ENCODE results near the gene VSX1. TPM values are rescaled to one million over a fixed set of nuclear protein-coding genes. Genes with fewer than 3 reads are reported as not detected.

The VSX1 gene
- total RNA-seq, 1 donor from 2014 or later: not detected

DNA sequence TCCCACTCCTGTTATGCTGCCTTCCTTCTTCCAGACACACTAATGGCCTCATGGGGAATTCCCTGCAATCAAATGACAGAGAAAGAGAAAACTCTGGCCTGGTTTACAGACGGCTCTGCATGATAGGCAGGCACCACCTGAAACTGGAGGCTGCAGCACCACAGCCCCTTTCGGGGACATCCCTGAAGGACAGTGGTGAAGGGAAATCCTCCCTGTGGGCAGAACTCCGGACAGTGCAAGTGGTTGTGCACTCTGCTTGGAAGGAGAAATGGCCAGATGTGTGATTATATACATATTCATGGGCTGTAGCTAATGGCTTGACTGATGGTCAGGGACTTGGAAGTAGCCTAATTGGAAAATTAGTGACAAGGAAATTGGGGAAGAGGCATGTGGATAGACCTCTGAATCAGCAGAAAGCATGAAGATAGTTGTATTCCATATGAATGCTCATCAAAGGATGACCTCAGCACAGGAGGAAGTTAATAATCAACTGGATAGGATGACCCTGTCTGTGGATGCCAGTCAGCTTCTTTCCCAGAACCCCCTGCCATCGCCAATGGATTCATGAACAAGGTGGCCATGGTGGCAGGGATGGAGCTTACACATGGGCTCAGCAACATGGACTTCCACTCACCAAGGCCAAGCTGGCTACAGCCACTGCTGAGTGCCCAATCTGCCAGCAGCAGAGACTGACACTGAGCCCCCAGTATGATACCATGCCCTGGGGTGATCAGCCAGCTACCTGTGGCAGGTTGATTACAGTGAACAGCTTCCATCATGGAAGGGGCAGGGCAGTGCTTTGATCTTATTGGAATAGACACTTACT is 44.5 kb upstream of the VSX1 start:
- Mint-ChIP-seq H3K4me1 (ENCODE audit: low read depth) (no peaks in the 10 kb centered on the region), H3K36me3 (ENCODE audit: insufficient read depth) (no peaks in the 10 kb centered on the region), H3K27ac (no peak overlapping the region), H3K4me3 (ENCODE audit: low read depth) (no peak overlapping the region), H3K9me3 (ENCODE audit: low read depth) (no peaks in the 10 kb centered on the region), H3K27me3 (peaks cover 13% of the 10 kb centered on the region)
- no peak for DNase-seq (ENCODE audit: low spot score, unreplicated experiment)
- TF ChIP-seq CTCF (IDR thresholded peaks at IDR 0.05; ENCODE audit: unreplicated experiment): no peak

GRCh38 chr20:25125636-25126035 is 43.7 kb upstream of the VSX1 start:
- Mint-ChIP-seq H3K27me3 (peaks cover 16% of the 10 kb centered on the region), H3K27ac (no peak overlapping the region), H3K9me3 (ENCODE audit: low read depth) (no peaks in the 10 kb centered on the region), H3K4me1 (ENCODE audit: low read depth) (no peaks in the 10 kb centered on the region), H3K36me3 (ENCODE audit: insufficient read depth) (no peaks in the 10 kb centered on the region), H3K4me3 (ENCODE audit: low read depth) (no peak overlapping the region)
- no peak for DNase-seq (ENCODE audit: low spot score, unreplicated experiment)
- no peak for TF ChIP-seq CTCF (IDR thresholded peaks at IDR 0.05; ENCODE audit: unreplicated experiment)

- Mint-ChIP-seq H3K27ac (no peak overlapping the region), H3K27me3 (peaks cover 13% of the 10 kb centered on the region), H3K36me3 (ENCODE audit: insufficient read depth) (no peaks in the 10 kb centered on the region), H3K4me3 (ENCODE audit: low read depth) (no peak overlapping the region), H3K9me3 (ENCODE audit: low read depth) (no peaks in the 10 kb centered on the region), H3K4me1 (ENCODE audit: low read depth) (no peaks in the 10 kb centered on the region)
- no peak for TF ChIP-seq CTCF (IDR thresholded peaks at IDR 0.05; ENCODE audit: unreplicated experiment)
- no peak for DNase-seq (ENCODE audit: low spot score, unreplicated experiment)
These were observed 39.0 kb upstream of the VSX1 start for GRCh38 chr20:25120920-25121319.

DNA sequence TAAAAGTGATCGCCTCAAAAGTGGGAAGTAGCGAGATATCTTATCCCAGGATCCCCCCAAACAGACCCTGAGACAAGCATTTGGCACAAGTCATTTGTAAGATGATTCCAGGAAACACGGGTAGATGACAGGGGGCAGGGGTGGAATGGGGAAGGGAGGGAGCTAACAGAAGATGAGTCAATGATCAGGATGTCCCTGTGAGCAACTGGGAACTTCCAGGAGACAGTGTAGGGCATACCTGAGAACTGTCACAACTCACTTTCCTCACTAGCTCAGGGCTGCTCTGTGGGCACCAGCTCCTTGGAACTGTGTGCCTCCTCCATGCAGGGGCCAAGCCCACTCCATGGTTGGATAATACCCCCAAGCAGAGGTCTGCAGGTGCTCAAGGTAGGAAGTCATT is 38.5 kb upstream of the VSX1 start:
- H3K9me3 Mint-ChIP-seq (ENCODE audit: low read depth): no peaks in the 10 kb centered on the region
- H3K4me3 Mint-ChIP-seq (ENCODE audit: low read depth): no peak overlapping the region
- DNase-seq (ENCODE audit: low spot score, unreplicated experiment): no peak
- H3K36me3 Mint-ChIP-seq (ENCODE audit: insufficient read depth): no peaks in the 10 kb centered on the region
- no peaks in the 10 kb centered on the region for H3K4me1 Mint-ChIP-seq (ENCODE audit: low read depth)
- H3K27ac Mint-ChIP-seq: no peak overlapping the region
- TF ChIP-seq CTCF (IDR thresholded peaks at IDR 0.05; ENCODE audit: unreplicated experiment): no peak
- peaks cover 13% of the 10 kb centered on the region for H3K27me3 Mint-ChIP-seq

DNA sequence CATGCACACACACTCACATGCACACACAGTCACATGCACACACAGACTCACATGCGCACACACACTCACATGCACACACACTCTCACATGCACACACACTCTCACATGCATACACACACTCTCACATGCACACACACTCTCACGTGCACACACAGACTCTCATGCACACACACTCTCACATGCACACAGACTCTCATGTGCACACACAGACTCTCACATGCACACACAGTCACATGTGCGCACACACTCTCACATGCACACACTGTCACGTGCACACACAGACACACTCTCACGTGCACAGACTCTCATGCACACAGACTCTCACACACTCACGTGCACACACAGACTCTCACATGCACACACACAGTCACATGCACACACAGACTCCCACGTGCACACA is 36.6 kb upstream of the VSX1 start:
- no peak for TF ChIP-seq CTCF (IDR thresholded peaks at IDR 0.05; ENCODE audit: unreplicated experiment)
- Mint-ChIP-seq H3K9me3 (ENCODE audit: low read depth) (no peaks in the 10 kb centered on the region), H3K27me3 (peaks cover 15% of the 10 kb centered on the region), H3K4me1 (ENCODE audit: low read depth) (no peaks in the 10 kb centered on the region), H3K36me3 (ENCODE audit: insufficient read depth) (no peaks in the 10 kb centered on the region), H3K4me3 (ENCODE audit: low read depth) (no peak overlapping the region), H3K27ac (no peak overlapping the region)
- no peak for DNase-seq (ENCODE audit: low spot score, unreplicated experiment)

Measured in progenitor cell of endocrine pancreas (in vitro differentiated cells).